ENCODE data around the gene RHOB. TPM values are rescaled to one million over a fixed set of nuclear protein-coding genes. Genes with fewer than 3 reads are reported as not detected.

RHOB gene
- total and polyA plus RNA-seq, 2 of the 13 experiments (the other 11 are each of a cell fraction or from before 2014, with no cell fraction given): 192 to 268 TPM

DNA sequence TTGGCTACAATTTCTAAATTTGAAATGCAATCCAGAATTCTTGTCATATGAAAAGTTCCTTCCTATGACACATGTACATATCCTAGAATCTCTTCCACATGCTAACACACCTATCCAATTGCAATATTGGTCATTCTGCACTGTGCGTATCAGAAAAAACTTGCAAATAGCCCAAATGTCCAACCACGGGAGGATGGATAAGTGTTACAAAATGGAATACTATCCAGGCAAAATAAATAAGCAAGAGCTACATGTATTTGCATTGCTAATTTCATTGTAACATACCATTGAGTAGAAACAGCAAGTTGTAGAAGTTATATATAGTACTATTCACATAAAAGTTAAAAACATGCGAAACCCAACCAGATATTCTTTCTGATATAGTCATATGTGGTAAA is 15.6 kb upstream of the RHOB start:
- Histone ChIP-seq H3K36me3 (replicated peaks in 1 of 2; ENCODE audit: control insufficient read depth in 1 of 2, insufficient read depth in 2 of 2, low read length in 2 of 2) (no peaks in the 10 kb centered on the region), H3K9ac (ENCODE audit: insufficient read depth, low read depth, low read length) (no peak overlapping the region), H3K9me3 (ENCODE audit: low read length) (no peaks in the 10 kb centered on the region), H2AFZ (ENCODE audit: low read length) (no peak overlapping the region), H4K20me1 (ENCODE audit: insufficient read depth, low read length) (no peaks in the 10 kb centered on the region), H3K4me1 (ENCODE audit: insufficient read depth, low read length) (peaks cover 64% of the 10 kb centered on the region), H3K27ac (ENCODE audit: extremely low read length, insufficient read depth, low read length) (no peak overlapping the region), H3K4me2 (ENCODE audit: low read depth, low read length) (no peak overlapping the region; the same call in 1 of the 2 replicates), H3K27me3 (ENCODE audit: control insufficient read depth in 1 of 2, insufficient read depth in 2 of 2, low read length in 2 of 2) (peaks cover 0 to 31% of the 10 kb centered on the region in 2 experiments; a peak in 1 of 5 replicates), H3K4me3 (replicated peaks in 1 of 3; ENCODE audit: insufficient read depth in 1 of 3, low read depth in 2 of 3, low read length in 3 of 3) (no peak overlapping the region), H3K79me2 (ENCODE audit: insufficient read depth, low read length) (no peaks in the 10 kb centered on the region)
- FAIRE-seq (no peak), ATAC-seq (no peak), DNase-seq (ENCODE audit: low spot score) (no peak)
- WGBS (ENCODE audit: low lambda C conversion rate): 66% methylated on average over 3 of the region's 3 CpGs
- ChIA-PET CTCF (ENCODE audit: low intra/inter-chr PET ratio, low total read pairs) (no interaction called here), POLR2A (interaction anchor here (4.5 to 4.7 kb wide), 2 partner anchors 12 to 17 kb away, joined by 27 to 43 read pairs; partner anchors contain the start of gene RHOB)
- no TSS peak for BruUV-seq (replicated peaks)
- intact Hi-C loops (cut with micrococcal nuclease; ENCODE audit: unreplicated experiment): no loop called here
- in situ Hi-C loops (cut with HindIII; ENCODE audit: extremely low pct_ligation_motif_present, low pct_unique_long_range_greater_than_20kb): no loop called here
- TF ChIP-seq, protein P1, sequence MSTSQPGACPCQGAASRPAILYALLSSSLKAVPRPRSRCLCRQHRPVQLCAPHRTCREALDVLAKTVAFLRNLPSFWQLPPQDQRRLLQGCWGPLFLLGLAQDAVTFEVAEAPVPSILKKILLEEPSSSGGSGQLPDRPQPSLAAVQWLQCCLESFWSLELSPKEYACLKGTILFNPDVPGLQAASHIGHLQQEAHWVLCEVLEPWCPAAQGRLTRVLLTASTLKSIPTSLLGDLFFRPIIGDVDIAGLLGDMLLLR (CRISPR knock-in tag; IDR thresholded peaks at IDR 0.05): no peak
- peak; percentile 3; the same call in 1 of the 2 replicates for TF ChIP-seq PHF21A (CRISPR knock-in tag; IDR thresholded peaks at IDR 0.05)

DNA sequence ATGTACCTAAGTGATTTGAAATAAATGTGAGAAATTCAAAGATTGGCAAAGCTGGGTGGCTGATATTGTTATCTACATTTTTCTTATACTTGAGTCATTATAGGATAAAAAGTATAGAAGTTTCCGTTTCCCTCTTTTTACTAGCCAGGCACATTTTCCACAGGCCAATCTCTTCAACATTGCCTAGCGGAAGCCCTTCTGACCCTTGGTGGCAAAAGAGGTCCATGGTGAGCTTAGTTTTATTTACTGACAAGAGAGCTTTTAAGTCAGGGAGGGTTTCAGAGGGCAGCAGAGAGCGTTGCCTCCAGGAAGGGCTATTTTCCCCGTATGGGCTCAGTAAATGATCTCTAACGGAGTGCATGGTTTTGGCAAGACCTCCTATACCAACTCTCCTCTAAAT is 15.1 kb upstream of the RHOB start:
- ChIA-PET POLR2A (interaction anchor here (4.5 to 4.7 kb wide), 2 partner anchors 13 to 17 kb away, joined by 27 to 43 read pairs; partner anchors contain the start of gene RHOB), CTCF (ENCODE audit: low intra/inter-chr PET ratio, low total read pairs) (no interaction called here)
- Histone ChIP-seq H3K36me3 (replicated peaks in 1 of 2; ENCODE audit: control insufficient read depth in 1 of 2, insufficient read depth in 2 of 2, low read length in 2 of 2) (no peaks in the 10 kb centered on the region), H3K27me3 (ENCODE audit: control insufficient read depth in 1 of 2, insufficient read depth in 2 of 2, low read length in 2 of 2) (peaks cover 0 to 31% of the 10 kb centered on the region in 2 experiments; a peak in 1 of 5 replicates), H4K20me1 (ENCODE audit: insufficient read depth, low read length) (no peaks in the 10 kb centered on the region), H3K9me3 (ENCODE audit: low read length) (no peaks in the 10 kb centered on the region), H3K27ac (ENCODE audit: extremely low read length, insufficient read depth, low read length) (no peak overlapping the region), H3K9ac (ENCODE audit: insufficient read depth, low read depth, low read length) (no peak overlapping the region), H2AFZ (ENCODE audit: low read length) (no peak overlapping the region), H3K4me3 (replicated peaks in 1 of 3; ENCODE audit: insufficient read depth in 1 of 3, low read depth in 2 of 3, low read length in 3 of 3) (no peak overlapping the region), H3K4me2 (ENCODE audit: low read depth, low read length) (peak overlapping the region; percentile 66), H3K4me1 (ENCODE audit: insufficient read depth, low read length) (peaks cover 64% of the 10 kb centered on the region), H3K79me2 (ENCODE audit: insufficient read depth, low read length) (no peaks in the 10 kb centered on the region)
- ATAC-seq (peak; percentile 81), FAIRE-seq (peak; percentile 56), DNase-seq (ENCODE audit: low spot score) (peak; percentile 55)
- no TSS peak for BruUV-seq (replicated peaks)
- in situ Hi-C loops (cut with HindIII; ENCODE audit: extremely low pct_ligation_motif_present, low pct_unique_long_range_greater_than_20kb): no loop called here
- intact Hi-C loops (cut with micrococcal nuclease; ENCODE audit: unreplicated experiment): no loop called here
- WGBS (ENCODE audit: low lambda C conversion rate): 7% methylated on average over 5 of the region's 5 CpGs
- TF ChIP-seq, protein P2, sequence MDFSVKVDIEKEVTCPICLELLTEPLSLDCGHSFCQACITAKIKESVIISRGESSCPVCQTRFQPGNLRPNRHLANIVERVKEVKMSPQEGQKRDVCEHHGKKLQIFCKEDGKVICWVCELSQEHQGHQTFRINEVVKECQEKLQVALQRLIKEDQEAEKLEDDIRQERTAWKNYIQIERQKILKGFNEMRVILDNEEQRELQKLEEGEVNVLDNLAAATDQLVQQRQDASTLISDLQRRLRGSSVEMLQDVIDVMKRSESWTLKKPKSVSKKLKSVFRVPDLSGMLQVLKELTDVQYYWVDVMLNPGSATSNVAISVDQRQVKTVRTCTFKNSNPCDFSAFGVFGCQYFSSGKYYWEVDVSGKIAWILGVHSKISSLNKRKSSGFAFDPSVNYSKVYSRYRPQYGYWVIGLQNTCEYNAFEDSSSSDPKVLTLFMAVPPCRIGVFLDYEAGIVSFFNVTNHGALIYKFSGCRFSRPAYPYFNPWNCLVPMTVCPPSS (IDR thresholded peaks at IDR 0.05): no peak
- TF ChIP-seq GTF3A (CRISPR knock-in tag; conservative IDR thresholded peaks at IDR 0.05): no peak
- no peak for TF ChIP-seq HIVEP1 (CRISPR knock-in tag; IDR thresholded peaks at IDR 0.05)
- TF ChIP-seq, protein P3, sequence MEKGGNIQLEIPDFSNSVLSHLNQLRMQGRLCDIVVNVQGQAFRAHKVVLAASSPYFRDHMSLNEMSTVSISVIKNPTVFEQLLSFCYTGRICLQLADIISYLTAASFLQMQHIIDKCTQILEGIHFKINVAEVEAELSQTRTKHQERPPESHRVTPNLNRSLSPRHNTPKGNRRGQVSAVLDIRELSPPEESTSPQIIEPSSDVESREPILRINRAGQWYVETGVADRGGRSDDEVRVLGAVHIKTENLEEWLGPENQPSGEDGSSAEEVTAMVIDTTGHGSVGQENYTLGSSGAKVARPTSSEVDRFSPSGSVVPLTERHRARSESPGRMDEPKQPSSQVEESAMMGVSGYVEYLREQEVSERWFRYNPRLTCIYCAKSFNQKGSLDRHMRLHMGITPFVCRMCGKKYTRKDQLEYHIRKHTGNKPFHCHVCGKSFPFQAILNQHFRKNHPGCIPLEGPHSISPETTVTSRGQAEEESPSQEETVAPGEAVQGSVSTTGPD (CRISPR knock-in tag; IDR thresholded peaks at IDR 0.05): peak; percentile 77
- no peak for TF ChIP-seq FOXK2 (IDR thresholded peaks at IDR 0.05)
- TF ChIP-seq KDM3A (CRISPR knock-in tag; IDR thresholded peaks at IDR 0.05; ENCODE audit: low read depth): no peak
- TF ChIP-seq MED13 (CRISPR knock-in tag; IDR thresholded peaks at IDR 0.05): no peak
- no peak for TF ChIP-seq ZZZ3 (CRISPR knock-in tag; IDR thresholded peaks at IDR 0.05; ENCODE audit: borderline replicate concordance)
- TF ChIP-seq ZNF101 (CRISPR knock-in tag; IDR thresholded peaks at IDR 0.05; ENCODE audit: borderline replicate concordance, low read depth): no peak
- 0 out of 2 replicates have a peak, but pooled peaks have one; percentile 40 for TF ChIP-seq ZSCAN29 (CRISPR knock-in tag; conservative IDR thresholded peaks at IDR 0.05)
- TF ChIP-seq, protein P4, sequence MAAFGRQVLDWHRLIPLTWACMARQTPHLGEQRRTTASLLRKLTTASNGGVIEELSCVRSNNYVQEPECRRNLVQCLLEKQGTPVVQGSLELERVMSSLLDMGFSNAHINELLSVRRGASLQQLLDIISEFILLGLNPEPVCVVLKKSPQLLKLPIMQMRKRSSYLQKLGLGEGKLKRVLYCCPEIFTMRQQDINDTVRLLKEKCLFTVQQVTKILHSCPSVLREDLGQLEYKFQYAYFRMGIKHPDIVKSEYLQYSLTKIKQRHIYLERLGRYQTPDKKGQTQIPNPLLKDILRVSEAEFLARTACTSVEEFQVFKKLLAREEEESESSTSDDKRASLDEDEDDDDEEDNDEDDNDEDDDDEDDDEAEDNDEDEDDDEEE (CRISPR knock-in tag; IDR thresholded peaks at IDR 0.05): no peak
